Hepatocyte (in vitro differentiated cells): ENCODE results near the gene STAT4.
"Not testable (repeated sequence)": the region's sequence is repeated elsewhere in the genome, so short reads cannot be mapped to it uniquely, and the experiment has no call there.

Source experiments
- EZH2phosphoT487 ChIP-seq: fragments of 200-600 bp; sonication (generic); IDR thresholded peaks from one replicate; pipeline ENCODE4 v1.6.1; 2018; ENCODE audit warnings: antibody characterized with exemption, mild to moderate bottlenecking, low read depth, moderate library complexity; ENCODE audit not compliant: unreplicated experiment, severe bottlenecking
- TF ChIP-seq, protein P1 (sequence below): fragments of 200-600 bp; sonication (generic); IDR thresholded peaks from 2 replicates; pipeline ENCODE4 v1.5.1; 2016; ENCODE audit warnings: antibody characterized with exemption, mild to moderate bottlenecking; ENCODE audit not compliant: poor library complexity

DNA sequence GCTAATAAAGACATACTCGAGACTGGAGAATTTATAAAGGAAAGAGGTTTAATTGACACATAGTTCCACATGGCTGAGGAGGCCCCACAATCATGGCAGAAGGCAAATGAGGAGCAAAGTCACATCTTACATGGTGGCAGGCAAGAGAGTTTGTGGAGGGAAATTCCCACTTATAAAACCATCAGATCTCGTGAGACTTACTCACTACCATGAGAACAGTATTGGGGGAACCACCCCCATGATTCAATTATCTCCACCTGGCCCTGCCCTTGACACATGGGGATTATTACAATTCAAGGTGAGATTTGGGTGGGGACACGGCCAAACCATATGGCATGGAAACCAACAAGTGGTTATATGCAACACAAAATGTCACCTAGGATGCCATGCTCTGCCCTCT lies 155.5 kb downstream of the STAT4 start:
- TF ChIP-seq, protein P1, sequence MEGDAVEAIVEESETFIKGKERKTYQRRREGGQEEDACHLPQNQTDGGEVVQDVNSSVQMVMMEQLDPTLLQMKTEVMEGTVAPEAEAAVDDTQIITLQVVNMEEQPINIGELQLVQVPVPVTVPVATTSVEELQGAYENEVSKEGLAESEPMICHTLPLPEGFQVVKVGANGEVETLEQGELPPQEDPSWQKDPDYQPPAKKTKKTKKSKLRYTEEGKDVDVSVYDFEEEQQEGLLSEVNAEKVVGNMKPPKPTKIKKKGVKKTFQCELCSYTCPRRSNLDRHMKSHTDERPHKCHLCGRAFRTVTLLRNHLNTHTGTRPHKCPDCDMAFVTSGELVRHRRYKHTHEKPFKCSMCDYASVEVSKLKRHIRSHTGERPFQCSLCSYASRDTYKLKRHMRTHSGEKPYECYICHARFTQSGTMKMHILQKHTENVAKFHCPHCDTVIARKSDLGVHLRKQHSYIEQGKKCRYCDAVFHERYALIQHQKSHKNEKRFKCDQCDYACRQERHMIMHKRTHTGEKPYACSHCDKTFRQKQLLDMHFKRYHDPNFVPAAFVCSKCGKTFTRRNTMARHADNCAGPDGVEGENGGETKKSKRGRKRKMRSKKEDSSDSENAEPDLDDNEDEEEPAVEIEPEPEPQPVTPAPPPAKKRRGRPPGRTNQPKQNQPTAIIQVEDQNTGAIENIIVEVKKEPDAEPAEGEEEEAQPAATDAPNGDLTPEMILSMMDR: not testable (repeated sequence)
- not testable (repeated sequence) for TF ChIP-seq EZH2phosphoT487
